Lower leg skin (tissue), 4 donors: ENCODE data around the gene TRIM71. TPM values are rescaled to one million over a fixed set of nuclear protein-coding genes. Genes with fewer than 3 reads are reported as not detected.
"Not testable (repeated sequence)": the region's sequence is repeated elsewhere in the genome, so short reads cannot be mapped to it uniquely, and the experiment has no call there.

Experiments
- DNase-seq, 2 donors: peaks; one replicate each; pipeline ENCODE4 v3.0.0-alpha.2; 2019; ENCODE audit warnings: low spot score in 2 of 2
- H3K4me3 ChIP-seq: fragments of 200-600 bp; sonication (generic); 2 replicates; pipeline ENCODE4 v1.5.1; 2017; ENCODE audit warnings: mild to moderate bottlenecking, low read depth; ENCODE audit not compliant: poor library complexity, severe bottlenecking
- CTCF ChIP-seq, 3 donors: fragments of 450-650 bp; IDR thresholded peaks; one replicate each; pipeline ENCODE4 v1.5.1; 2016; ENCODE audit warnings: antibody characterized with exemption in 3 of 3, mild to moderate bottlenecking in 3 of 3, moderate library complexity in 2 of 3
- POLR2A ChIP-seq, 2 donors: fragments of 450-650 bp; IDR thresholded peaks; one replicate each; pipeline ENCODE4 v1.6.1; 2016 to 2017; ENCODE audit warnings: antibody characterized with exemption in 2 of 2, mild to moderate bottlenecking in 1 of 2, moderate library complexity in 1 of 2
- WGBS, 2 donors: methylation state at CpG; one replicate each; pipeline ENCODE4 v1.1.5; 2018; 5-methylcytosine and 5-hydroxymethylcytosine counted together
- intact Hi-C: fragments of 100-400 bp; cut with DNase I; formaldehyde crosslinking; loops from one replicate; pipeline ENCODE4 v1.15.0; 2023; ENCODE audit warnings: low total_unique reads
- total RNA-seq, 4 donors: library from RNA; depleted of rRNA; stranded (reverse); fragments of >200 nt; gene quantifications; one replicate each; pipeline ENCODE4 v1.1.0, GENCODE V29; 2016

TRIM71 gene
- total RNA-seq, 4 donors from 2014 or later = 0.03 TPM; not detected in 3

GRCh38 chr3:32895701-32896100 is 77.9 kb downstream of the TRIM71 start:
- no peak for DNase-seq
- intact Hi-C loops = no loop called here
- no peak overlapping the region for H3K4me3 ChIP-seq
- TF ChIP-seq POLR2A (IDR thresholded peaks at IDR 0.05) (no peak), CTCF (IDR thresholded peaks at IDR 0.05) (no peak)
- 95 to 98% methylated on average over 2 of the region's 2 CpGs for WGBS, 2 donors

GRCh38 chr3:32896143-32896542 is 78.3 kb downstream of the TRIM71 start:
- H3K4me3 ChIP-seq = no peak overlapping the region
- TF ChIP-seq POLR2A (IDR thresholded peaks at IDR 0.05) = no peak
- 90 to 93% methylated on average over 4 of the region's 4 CpGs for WGBS, 2 donors
- intact Hi-C loops = no loop called here
- DNase-seq = no peak

GRCh38 chr3:32897001-32897601 is 79.3 kb downstream of the TRIM71 start:
- intact Hi-C loops = no loop called here
- DNase-seq = no peak
- TF ChIP-seq POLR2A (IDR thresholded peaks at IDR 0.05) (no peak), CTCF (IDR thresholded peaks at IDR 0.05) (no peak)
- H3K4me3 ChIP-seq = no peak overlapping the region
- WGBS, 2 donors = 90 to 95% methylated on average over 8 of the region's 8 CpGs

GRCh38 chr3:32897981-32898623 is 80.3 kb downstream of the TRIM71 start:
- intact Hi-C loops = no loop called here
- TF ChIP-seq POLR2A (IDR thresholded peaks at IDR 0.05) (no peak), CTCF (IDR thresholded peaks at IDR 0.05) (no peak)
- 70 to 75% methylated on average over 5 of the region's 5 CpGs for WGBS, 2 donors
- no peak overlapping the region for H3K4me3 ChIP-seq
- DNase-seq = no peak

- TF ChIP-seq CTCF (IDR thresholded peaks at IDR 0.05) = no peak
- TF ChIP-seq POLR2A (IDR thresholded peaks at IDR 0.05) = no peak
- intact Hi-C loops = no loop called here
- no peak for DNase-seq
These were observed 81.5 kb downstream of the TRIM71 start for GRCh38 chr3:32899265-32899664.

GRCh38 chr3:32901005-32901932 is 83.5 kb downstream of the TRIM71 start:
- no peak overlapping the region for H3K4me3 ChIP-seq
- WGBS, 2 donors = 69 to 70% methylated on average over 7 of the region's 7 CpGs
- no peak for TF ChIP-seq POLR2A (IDR thresholded peaks at IDR 0.05)
- no peak for TF ChIP-seq CTCF (IDR thresholded peaks at IDR 0.05)
- intact Hi-C loops = no loop called here
- no peak for DNase-seq

More at GRCh38 chr3:32899265-32899664, 81.5 kb downstream of the TRIM71 start:
- WGBS, 2 donors = 75 to 86% methylated on average over 2 of the region's 2 CpGs
- no peak overlapping the region for H3K4me3 ChIP-seq

GRCh38 chr3:32902887-32903371 is 85.1 kb downstream of the TRIM71 start:
- DNase-seq = not testable (repeated sequence)
- WGBS, 2 donors = 34 to 36% methylated on average over 20 to 29 of the region's 31 CpGs

More at GRCh38 chr3:32902887-32903371, 85.1 kb downstream of the TRIM71 start:
- intact Hi-C loops, H3K4me3 ChIP-seq: not testable (repeated sequence)
